Stimulated activated memory B cell treated with anti-CD40 and anti-IgM and Interleukin-4, amounts not matched to agents 10 μg/mL and 1 μg/mL and 100 μg/mL, for 72 hours (primary cell): ENCODE results near the gene PHETA1.
"Not testable (repeated sequence)": the region's sequence is repeated elsewhere in the genome, so short reads cannot be mapped to it uniquely, and the experiment has no call there.

Experiments
- ATAC-seq: fragments of 150-1000 bp; cut with Tn5 transposase; 2 replicates; pipeline ENCODE4 v1.10.0; 2021
- H3K27ac Mint-ChIP-seq: one replicate; pipeline ENCODE4 v1.8.0; 2022; ENCODE audit warnings: mild to moderate bottlenecking, mixed read lengths
- H3K27me3 Mint-ChIP-seq: one replicate; pipeline ENCODE4 v1.8.0; 2022; ENCODE audit warnings: mixed read lengths
- H3K36me3 Mint-ChIP-seq: one replicate; pipeline ENCODE4 v1.8.0; 2022; ENCODE audit warnings: mixed read lengths
- H3K4me1 Mint-ChIP-seq: one replicate; pipeline ENCODE4 v1.8.0; 2022; ENCODE audit warnings: mixed read lengths
- H3K4me3 Mint-ChIP-seq: one replicate; pipeline ENCODE4 v1.8.0; 2022; ENCODE audit warnings: mild to moderate bottlenecking, moderate library complexity, mixed read lengths
- H3K9me3 Mint-ChIP-seq: one replicate; pipeline ENCODE4 v1.8.0; 2022; ENCODE audit warnings: mixed read lengths

PHETA1 gene

DNA sequence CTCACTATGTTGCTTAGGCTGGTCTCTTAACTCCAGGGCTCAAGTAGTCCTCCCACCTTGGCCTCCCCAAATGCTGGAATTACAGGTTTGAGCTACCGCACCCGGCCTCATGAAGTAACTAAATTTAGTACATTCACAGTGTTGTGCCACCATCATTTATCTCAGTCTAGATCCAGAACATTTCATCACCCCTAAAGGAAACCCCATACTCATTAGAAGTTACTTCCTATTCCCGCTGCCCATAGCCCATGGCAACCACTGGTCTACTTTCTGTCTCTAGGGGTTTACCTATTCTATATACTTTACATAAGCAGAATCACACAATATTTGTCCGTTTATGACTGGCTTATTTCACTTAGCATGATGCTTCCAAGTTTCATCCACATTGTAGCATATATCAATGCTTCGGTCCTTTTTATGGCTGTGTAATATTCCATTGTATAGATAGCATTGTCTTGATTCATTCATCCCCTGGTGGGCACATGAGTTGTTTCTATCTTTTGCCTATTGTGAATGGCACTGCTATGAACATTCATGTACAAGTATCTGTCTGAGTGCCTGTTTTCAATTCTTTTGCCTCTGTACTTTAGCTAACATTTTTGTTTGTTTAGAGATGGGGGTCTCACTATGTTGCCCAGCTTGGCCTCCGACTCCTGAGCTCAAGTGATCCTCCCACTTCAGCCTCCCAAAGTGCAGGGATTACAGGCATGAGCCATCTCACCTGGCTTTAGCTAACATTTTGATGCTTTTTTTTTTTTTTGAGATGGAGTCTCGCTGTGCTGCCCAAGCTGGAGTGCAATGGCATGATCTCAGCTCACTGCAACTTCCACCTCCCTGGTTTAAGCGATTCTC lies 26.7 kb upstream of the PHETA1 start:
- Mint-ChIP-seq H3K36me3 (peaks cover 5% of the 10 kb centered on the region), H3K4me3 (no peak overlapping the region), H3K9me3 (peaks cover 3% of the 10 kb centered on the region), H3K4me1 (peaks cover 38% of the 10 kb centered on the region), H3K27ac (no peak overlapping the region), H3K27me3 (no peaks in the 10 kb centered on the region)
- ATAC-seq = no peak

DNA sequence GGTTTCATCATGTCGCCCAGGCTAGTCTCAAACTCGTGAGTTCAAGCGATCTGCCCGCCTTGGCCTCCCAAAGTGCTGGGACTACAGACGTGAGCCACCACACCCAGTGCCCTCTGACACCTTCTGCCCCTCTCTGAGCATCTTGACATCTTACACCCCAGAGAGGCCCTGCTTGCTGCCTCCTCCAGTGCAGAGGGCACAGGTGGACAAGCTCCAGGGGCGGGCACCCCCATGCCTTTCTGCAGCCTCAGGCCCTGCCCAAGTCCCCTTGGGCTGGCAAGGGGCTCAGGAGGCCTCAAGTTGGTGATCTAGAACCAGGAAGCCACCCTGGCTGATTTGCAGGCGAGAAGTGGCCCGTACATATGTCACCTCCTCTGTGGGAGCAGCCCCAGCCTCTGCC lies 25.6 kb upstream of the PHETA1 start:
- peaks cover under 1% of the 10 kb centered on the region for H3K36me3 Mint-ChIP-seq
- no peaks in the 10 kb centered on the region for H3K9me3 Mint-ChIP-seq
- peaks cover 34% of the 10 kb centered on the region for H3K4me1 Mint-ChIP-seq
- H3K27ac Mint-ChIP-seq = no peak overlapping the region
- no peak overlapping the region for H3K4me3 Mint-ChIP-seq
- ATAC-seq = no peak
- no peaks in the 10 kb centered on the region for H3K27me3 Mint-ChIP-seq

DNA sequence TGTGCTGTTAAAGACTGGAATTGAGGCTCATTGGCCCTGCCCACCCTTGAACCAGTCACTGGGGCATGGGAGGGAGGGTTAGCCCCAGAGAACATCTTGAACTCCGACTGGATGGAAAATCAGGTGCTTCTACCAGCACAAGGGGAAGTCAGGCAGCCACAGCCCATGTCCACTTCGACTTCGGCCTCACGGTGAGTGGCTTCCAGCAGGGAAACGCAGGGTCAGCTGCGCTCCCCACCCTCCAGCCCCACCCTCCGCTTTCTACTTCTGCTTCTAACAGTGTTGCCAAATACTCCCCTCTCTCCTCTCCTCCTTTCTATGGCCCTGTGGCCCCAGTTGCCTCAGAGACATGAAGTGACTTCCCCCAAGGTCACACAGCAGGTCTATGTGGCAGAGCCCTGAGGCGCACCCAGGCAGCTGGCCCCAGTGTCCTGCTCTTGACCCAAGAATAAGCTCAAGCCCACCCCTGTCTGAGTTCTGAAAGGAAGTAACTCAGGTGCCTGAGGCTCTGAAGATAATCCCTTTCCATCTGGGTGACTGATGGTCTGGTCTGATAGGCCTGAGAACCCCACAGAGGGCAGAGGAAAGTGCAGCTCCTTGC lies 24.9 kb upstream of the PHETA1 start:
- H3K4me3 Mint-ChIP-seq = no peak overlapping the region
- no peaks in the 10 kb centered on the region for H3K27me3 Mint-ChIP-seq
- no peaks in the 10 kb centered on the region for H3K36me3 Mint-ChIP-seq
- no peak overlapping the region for H3K27ac Mint-ChIP-seq
- no peak for ATAC-seq
- H3K9me3 Mint-ChIP-seq = no peaks in the 10 kb centered on the region
- H3K4me1 Mint-ChIP-seq = peaks cover 33% of the 10 kb centered on the region

DNA sequence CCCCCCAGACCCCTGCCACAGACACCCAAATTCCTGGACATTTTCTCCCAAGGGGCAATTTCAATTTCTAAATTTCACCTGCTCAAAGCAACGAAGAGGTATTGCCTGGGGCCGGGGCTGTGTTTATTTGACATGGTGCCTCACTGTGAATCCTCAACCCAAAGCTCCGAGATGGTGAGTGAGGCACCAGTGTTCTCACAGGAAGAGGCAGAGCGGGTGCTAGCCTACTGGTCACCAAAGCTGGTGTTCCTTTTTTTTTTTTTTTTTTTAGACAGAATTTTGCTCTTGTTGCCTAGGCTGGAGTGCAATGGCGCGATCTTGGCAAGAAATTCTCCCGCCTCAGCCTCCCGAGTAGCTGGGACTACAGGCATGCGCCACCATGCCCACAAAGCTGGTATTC lies 22.0 kb upstream of the PHETA1 start:
- Mint-ChIP-seq H3K4me3 (no peak overlapping the region), H3K4me1 (peaks cover 13% of the 10 kb centered on the region), H3K36me3 (no peaks in the 10 kb centered on the region), H3K27me3 (no peaks in the 10 kb centered on the region), H3K27ac (no peak overlapping the region), H3K9me3 (no peaks in the 10 kb centered on the region)
- ATAC-seq = no peak

DNA sequence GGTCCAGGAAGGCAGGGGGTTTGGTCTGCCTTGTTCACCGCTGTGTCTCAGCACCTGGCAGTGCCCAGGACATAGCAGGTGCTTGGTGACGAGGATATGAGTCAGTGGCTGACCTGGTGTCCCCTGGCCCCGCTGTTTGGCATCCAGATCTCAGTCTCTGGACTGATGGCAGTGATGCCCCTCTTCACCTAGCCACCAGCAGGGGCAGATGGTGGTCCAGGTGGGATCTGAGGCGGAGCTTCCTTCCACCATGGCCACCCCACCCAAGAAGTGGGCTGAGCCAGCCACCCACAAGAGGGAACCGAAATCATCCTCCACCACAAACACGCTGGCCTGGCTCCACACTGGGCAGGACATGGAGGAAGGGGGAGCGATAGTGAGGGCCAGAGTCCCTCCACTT lies 20.7 kb upstream of the PHETA1 start:
- Mint-ChIP-seq H3K27me3 (no peaks in the 10 kb centered on the region), H3K36me3 (no peaks in the 10 kb centered on the region), H3K9me3 (no peaks in the 10 kb centered on the region), H3K4me1 (peaks cover 13% of the 10 kb centered on the region), H3K4me3 (peak overlapping the region; percentile 4), H3K27ac (no peak overlapping the region)
- peak; percentile 79 for ATAC-seq

DNA sequence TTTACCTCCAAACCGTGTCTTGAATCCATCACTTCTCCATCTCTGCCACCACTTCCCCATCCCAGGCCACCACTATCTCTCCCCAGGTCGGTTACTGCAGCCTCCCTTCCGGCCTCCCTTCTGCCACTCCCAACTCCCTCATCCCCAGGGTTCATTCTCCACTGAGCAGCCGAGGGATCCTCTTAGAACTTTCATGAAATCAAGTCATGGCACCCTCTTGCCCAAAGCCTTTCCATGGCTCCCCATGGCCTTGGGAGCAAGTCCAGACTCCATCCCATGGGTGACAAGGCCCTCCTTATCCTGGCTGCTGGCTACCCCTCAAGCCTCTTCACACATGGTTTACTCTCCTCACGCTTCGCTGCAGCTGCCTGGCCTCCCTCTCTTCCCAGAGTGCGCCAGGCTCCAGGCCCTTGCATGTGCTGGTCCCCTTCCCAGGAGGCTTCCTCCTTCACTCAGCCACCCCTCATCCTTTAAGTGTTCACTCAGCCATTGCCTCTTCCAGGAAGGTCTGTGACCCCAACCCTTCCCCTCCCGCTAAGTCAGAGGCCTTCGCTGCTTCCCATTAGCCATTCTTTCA lies 18.9 kb upstream of the PHETA1 start:
- Mint-ChIP-seq H3K9me3 (no peaks in the 10 kb centered on the region), H3K4me3 (no peak overlapping the region), H3K27ac (no peak overlapping the region), H3K27me3 (no peaks in the 10 kb centered on the region), H3K4me1 (peaks cover 13% of the 10 kb centered on the region), H3K36me3 (no peaks in the 10 kb centered on the region)
- no peak for ATAC-seq

DNA sequence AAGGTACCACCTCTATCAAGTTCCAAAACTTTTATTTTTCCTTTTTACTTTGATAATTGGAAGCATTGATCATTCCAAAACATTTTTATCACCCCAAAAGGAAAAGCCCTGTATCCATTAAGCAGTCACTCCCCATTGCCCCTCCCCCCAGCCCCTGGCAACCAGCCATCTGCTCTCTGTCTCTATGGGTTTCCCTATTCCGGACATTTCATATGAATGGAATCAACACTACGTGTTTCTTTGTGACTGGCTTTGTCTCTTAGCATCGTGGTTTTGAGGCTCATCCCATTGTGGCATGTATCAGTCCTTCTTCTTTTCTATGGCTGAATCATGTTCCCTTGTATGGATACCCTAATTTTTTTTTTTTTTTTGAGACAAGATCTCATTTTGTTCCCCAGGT lies 18.0 kb upstream of the PHETA1 start:
- Mint-ChIP-seq H3K27me3 (no peaks in the 10 kb centered on the region), H3K4me1 (peaks cover 13% of the 10 kb centered on the region), H3K9me3 (no peaks in the 10 kb centered on the region), H3K4me3 (no peak overlapping the region), H3K27ac (no peak overlapping the region), H3K36me3 (no peaks in the 10 kb centered on the region)
- no peak for ATAC-seq

DNA sequence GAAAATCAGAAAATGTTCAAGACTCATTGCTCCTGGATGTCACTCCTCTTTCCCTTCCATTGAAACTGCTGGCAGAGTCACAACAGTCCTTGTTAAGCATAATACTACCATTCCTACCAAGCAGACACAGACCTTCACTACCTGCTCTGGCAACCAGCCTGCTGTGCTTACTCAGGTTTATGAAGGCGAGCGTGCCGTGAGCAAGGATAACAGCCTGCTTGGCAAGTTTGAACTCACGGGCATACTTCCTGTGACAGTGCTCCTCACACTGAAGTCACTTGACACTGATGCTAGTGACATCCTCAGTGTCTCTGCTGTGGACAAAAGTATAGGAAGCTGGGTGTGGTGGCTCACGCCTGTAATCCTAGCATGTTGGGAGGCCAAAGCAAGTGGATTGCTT lies 15.7 kb upstream of the PHETA1 start:
- Mint-ChIP-seq H3K36me3 (no peaks in the 10 kb centered on the region), H3K4me3 (no peak overlapping the region), H3K27me3 (peaks cover 9% of the 10 kb centered on the region), H3K27ac (no peak overlapping the region), H3K4me1 (peaks cover 7% of the 10 kb centered on the region), H3K9me3 (no peaks in the 10 kb centered on the region)
- ATAC-seq = no peak

DNA sequence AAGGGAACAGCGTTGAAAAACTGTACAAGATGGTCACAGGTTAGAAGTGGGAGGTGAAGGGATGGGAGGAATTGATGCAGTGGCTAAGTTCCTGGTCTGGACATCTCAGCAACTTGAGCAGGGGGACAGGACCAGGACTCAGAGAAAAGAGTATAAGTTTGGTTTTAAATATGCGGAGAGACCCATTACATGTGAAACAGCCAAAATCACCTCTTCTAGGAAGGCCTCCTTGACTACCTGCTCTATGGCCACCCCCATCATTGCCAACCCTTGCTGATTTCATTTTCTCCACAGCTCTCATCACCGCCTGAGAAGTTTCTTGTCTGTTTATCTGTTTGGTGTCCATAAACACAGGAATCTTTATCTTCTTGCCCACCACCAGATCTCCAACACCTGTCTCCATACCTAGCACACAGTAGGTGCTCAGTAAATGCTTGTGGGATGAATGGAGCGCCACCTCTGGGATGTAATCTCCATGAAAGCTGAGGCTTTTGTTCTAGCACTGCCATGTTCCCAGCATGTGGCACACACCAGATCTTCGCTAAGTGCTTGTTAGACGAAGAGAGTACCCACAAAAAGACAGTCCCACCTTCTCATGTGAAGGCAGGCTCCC lies 11.2 kb upstream of the PHETA1 start:
- Mint-ChIP-seq H3K4me1 (no peaks in the 10 kb centered on the region), H3K27ac (no peak overlapping the region), H3K4me3 (no peak overlapping the region), H3K9me3 (no peaks in the 10 kb centered on the region), H3K36me3 (no peaks in the 10 kb centered on the region), H3K27me3 (peaks cover 9% of the 10 kb centered on the region)
- no peak for ATAC-seq

DNA sequence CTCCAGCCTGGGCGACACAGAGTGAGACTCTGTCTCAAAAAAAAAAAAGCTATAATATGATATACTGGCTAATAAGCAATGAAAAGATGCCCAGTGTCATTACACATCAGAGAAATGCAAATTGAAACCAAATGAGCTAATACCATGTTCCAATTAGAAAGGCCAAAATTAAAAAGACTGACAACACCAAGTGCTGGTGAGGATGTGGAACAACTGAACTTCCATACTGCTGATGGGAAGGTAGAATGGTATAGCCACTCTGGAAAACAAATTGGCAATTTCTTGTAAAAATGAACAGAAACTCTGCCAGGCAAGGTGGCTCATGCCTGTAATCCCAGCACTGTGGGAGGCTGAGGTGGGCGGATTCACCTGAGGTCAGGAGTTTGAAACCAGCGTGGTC lies 8.5 kb upstream of the PHETA1 start:
- Mint-ChIP-seq H3K36me3 (no peaks in the 10 kb centered on the region), H3K4me3 (no peak overlapping the region), H3K9me3 (no peaks in the 10 kb centered on the region), H3K4me1 (no peaks in the 10 kb centered on the region), H3K27ac (no peak overlapping the region), H3K27me3 (peaks cover 9% of the 10 kb centered on the region)
- no peak for ATAC-seq

DNA sequence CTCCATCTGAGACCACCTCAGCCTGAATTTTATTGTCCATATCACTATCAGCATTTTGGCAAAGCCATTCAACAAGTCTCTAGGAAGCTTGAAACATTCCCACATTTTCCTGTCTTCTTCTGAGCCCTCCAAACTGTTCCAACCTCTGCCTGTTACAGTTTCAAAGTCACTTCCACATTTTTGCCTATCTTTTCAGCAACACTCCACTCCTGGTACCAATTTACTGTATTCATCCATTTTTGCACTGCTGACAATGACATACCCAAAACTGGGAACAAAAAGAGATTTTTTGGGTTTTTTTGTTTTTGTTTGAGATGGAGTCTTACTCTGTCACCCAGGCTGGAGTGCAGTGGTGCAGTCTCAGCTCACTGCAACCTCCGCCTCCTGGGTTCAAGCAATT lies 4.3 kb upstream of the PHETA1 start:
- H3K4me3 Mint-ChIP-seq, H3K4me1 Mint-ChIP-seq, ATAC-seq, H3K27ac Mint-ChIP-seq, H3K36me3 Mint-ChIP-seq, H3K9me3 Mint-ChIP-seq, H3K27me3 Mint-ChIP-seq: not testable (repeated sequence)

DNA sequence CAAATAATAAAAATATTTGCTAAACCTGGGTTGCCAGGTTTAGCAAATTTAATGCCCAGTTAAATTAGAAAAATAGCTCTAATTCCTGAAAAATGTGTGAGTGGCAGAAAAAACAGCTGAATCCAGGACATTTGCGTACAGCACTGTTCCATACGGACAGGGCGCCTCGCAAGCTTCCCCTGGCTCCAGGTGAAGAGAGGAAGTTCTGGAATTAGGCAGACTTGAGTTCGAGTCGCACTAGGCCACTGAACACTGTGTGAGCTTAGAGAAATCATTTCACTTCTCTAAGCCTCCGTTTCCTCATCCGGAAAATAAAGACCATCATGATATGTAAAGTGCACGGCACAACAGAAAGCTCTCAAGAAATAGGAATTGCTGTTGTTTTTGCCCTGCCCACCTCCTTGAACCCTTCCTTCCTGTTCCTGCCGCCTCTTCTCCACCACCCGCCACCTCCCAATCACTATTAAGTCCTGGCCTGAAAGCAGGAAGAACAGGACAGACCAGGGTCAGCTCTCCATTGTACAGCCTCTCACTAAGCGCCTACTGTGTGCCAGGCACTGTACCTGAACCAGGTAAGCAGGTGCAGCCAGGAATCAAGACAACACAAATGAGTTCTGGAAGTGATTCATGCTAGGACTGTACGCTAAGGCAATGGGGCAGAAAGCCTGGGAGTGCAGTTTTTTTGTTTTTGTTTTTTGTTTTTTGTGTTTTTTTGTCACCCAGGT lies 763 bp upstream of the PHETA1 start:
- Mint-ChIP-seq H3K36me3 (no peaks in the 10 kb centered on the region), H3K27ac (peak overlapping the region; percentile 28), H3K27me3 (peaks cover 9% of the 10 kb centered on the region), H3K4me3 (peak overlapping the region; percentile 78), H3K4me1 (peaks cover 19% of the 10 kb centered on the region), H3K9me3 (no peaks in the 10 kb centered on the region)
- ATAC-seq = no peak

DNA sequence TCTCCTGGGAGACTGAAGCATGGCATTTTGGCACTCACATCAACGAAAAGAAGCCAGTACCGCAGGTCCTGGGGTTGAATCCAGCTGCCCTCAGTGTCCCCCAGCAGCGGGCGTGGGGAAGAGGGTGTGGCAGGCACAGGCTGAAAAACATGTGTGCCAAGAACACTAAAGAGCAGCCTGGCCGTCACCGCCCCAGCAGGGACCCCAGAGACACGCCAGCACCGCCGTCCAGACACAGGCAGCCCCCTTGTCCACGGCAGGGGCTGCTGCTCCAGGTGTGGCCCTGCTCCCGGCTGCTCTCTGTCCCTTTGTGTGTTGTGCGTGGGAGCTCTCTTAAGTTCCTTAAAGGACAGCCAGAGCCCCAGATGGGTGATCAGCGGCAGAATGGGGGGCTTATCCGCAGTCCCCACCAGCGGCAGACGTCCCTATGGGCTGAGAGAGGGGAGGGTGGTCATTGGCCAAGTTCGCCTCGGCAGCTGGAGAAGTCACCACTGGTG lies 556 bp downstream of the PHETA1 start:
- no peak overlapping the region for H3K27ac Mint-ChIP-seq

DNA sequence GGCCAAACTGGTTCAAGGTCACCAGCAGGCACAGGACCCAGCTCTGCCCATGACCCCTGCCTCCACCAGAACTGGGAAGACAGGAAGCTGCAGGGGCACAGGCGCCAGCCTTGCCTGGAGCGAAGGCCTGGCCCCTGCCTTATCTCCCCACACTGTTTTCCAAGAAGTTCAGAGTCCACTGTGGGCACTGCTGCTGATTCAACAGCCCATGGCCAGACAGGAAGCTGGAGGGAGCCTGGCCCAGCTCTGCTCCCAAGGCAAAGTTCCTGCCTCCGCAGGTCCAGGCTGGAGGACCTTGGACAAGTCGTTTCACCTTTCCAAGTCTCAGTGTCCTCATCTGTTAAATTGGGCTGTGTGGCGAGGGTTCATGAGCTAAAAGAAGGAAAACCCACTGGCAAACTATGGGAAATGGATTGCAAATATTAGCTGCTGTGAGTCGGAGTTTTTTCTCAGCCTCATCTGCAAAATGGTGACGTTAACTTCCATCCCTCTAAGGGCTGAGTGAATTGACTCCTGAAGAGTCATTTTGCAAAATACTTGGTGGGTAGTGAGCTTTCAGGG lies 1.2 kb downstream of the PHETA1 start:
- Mint-ChIP-seq H3K27me3 (peaks cover 9% of the 10 kb centered on the region), H3K9me3 (no peaks in the 10 kb centered on the region), H3K4me3 (peak overlapping the region; percentile 78), H3K27ac (no peak overlapping the region), H3K36me3 (no peaks in the 10 kb centered on the region), H3K4me1 (peaks cover 19% of the 10 kb centered on the region)
- no peak for ATAC-seq

More for the DNA sequence above, 556 bp downstream of the PHETA1 start:
- Mint-ChIP-seq H3K36me3 (no peaks in the 10 kb centered on the region), H3K27me3 (peaks cover 9% of the 10 kb centered on the region), H3K4me3 (peak overlapping the region; percentile 78), H3K9me3 (no peaks in the 10 kb centered on the region), H3K4me1 (peaks cover 19% of the 10 kb centered on the region)
- ATAC-seq = no peak

DNA sequence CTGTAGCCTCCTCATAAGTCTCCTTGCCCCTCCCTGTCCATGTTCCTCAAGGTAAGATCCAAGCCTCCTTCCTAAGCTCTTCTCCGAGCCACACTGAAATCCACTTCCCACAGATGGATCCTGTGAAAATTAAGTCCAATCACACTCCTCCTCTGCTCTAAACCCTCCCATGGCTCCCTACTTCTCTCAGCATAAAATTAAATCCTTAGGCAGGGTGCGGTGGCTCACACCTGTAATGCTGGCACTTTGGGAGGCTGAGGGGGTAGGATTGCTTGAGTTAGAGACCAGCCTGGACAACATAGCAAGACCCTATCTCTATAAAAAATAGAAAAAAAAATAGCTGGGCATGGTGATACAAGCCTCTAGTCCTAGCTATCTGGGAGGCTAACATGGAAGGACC lies 2.3 kb downstream of the PHETA1 start:
- peaks cover 7% of the 10 kb centered on the region for H3K36me3 Mint-ChIP-seq
- H3K27ac Mint-ChIP-seq = no peak overlapping the region
- no peak for ATAC-seq
- H3K4me1 Mint-ChIP-seq = peaks cover 29% of the 10 kb centered on the region
- H3K4me3 Mint-ChIP-seq = no peak overlapping the region
- peaks cover 11% of the 10 kb centered on the region for H3K27me3 Mint-ChIP-seq
- H3K9me3 Mint-ChIP-seq = no peaks in the 10 kb centered on the region
